Lower lobe of right lung (tissue), 2 donors: ENCODE measurements around the gene PFDN6. TPM values are rescaled to one million over a fixed set of nuclear protein-coding genes. Genes with fewer than 3 reads are reported as not detected.

ENCODE experiments used
- ATAC-seq, 2 donors: fragments of 200-7000 bp; cut with Tn5 transposase; one replicate each; pipeline ENCODE4 v1.9.1; 2020 to 2022; ENCODE audit warnings: mild to moderate bottlenecking in 2 of 2, moderate library complexity in 2 of 2
- DNase-seq: peaks from one replicate; pipeline ENCODE4 v3.0.0-alpha.2; 2020
- H3K27ac ChIP-seq: fragments of 200-600 bp; one replicate; pipeline ENCODE4 v1.8.0; 2022
- H3K27me3 ChIP-seq: fragments of 200-600 bp; one replicate; pipeline ENCODE4 v1.8.0; 2022; ENCODE audit warnings: low read depth
- H3K36me3 ChIP-seq: fragments of 200-600 bp; one replicate; pipeline ENCODE4 v1.8.0; 2022; ENCODE audit warnings: mild to moderate bottlenecking
- H3K4me1 ChIP-seq: fragments of 200-600 bp; one replicate; pipeline ENCODE4 v1.8.0; 2022
- H3K4me3 ChIP-seq: fragments of 200-600 bp; one replicate; pipeline ENCODE4 v1.8.0; 2022; ENCODE audit warnings: mild to moderate bottlenecking
- H3K9me3 ChIP-seq: fragments of 200-600 bp; one replicate; pipeline ENCODE4 v1.8.0; 2022
- CTCF ChIP-seq: fragments of 200-600 bp; IDR thresholded peaks from one replicate; pipeline ENCODE4 v1.8.0; 2022; ENCODE audit warnings: antibody characterized with exemption, mild to moderate bottlenecking
- intact Hi-C: fragments of 100-400 bp; cut with DNase I; formaldehyde crosslinking; loops from one replicate; pipeline ENCODE4 v1.11.0; 2022
- total RNA-seq: library from RNA; stranded (reverse); fragmentation: NEBNext Ultra II Directional; extraction: Animal tissue kit (Norgen Biotek cat#: 25700); gene quantifications from one replicate; pipeline ENCODE4 v1.2.1, GENCODE V29; 2021
- donor health status: DM: no; HTN: yes; CAD: no; lungs with severe emphysema.

The PFDN6 gene
- total RNA-seq, 1 donor from 2014 or later = 32.9 TPM

- intact Hi-C loops = no loop called here
- no peak for TF ChIP-seq CTCF
Observed at GRCh38 chr6:33296797-33297405, 7.5 kb downstream of the PFDN6 start.

GRCh38 chr6:33297406-33297955, 8.1 kb downstream of the PFDN6 start:
- H3K27ac ChIP-seq = peak overlapping the region; percentile 90
- no peak for TF ChIP-seq CTCF
- intact Hi-C loops = no loop called here
- peak; percentile 27 to 49 for ATAC-seq
- peak; percentile 80 for DNase-seq
- no peaks in the 10 kb centered on the region for H3K9me3 ChIP-seq
- H3K27me3 ChIP-seq = no peaks in the 10 kb centered on the region
- peaks cover 38% of the 10 kb centered on the region for H3K4me1 ChIP-seq
- H3K36me3 ChIP-seq = peaks cover 55% of the 10 kb centered on the region
- peak overlapping the region; percentile 70 for H3K4me3 ChIP-seq

More at GRCh38 chr6:33296797-33297405, 7.5 kb downstream of the PFDN6 start:
- Histone ChIP-seq H3K9me3 (no peaks in the 10 kb centered on the region), H3K36me3 (peaks cover 55% of the 10 kb centered on the region), H3K4me1 (peaks cover 38% of the 10 kb centered on the region), H3K27ac (peak overlapping the region; percentile 90), H3K4me3 (peak overlapping the region; percentile 70), H3K27me3 (no peaks in the 10 kb centered on the region)
- DNase-seq (no peak), ATAC-seq (no peak)

- ATAC-seq (peak; percentile 75 to 76), DNase-seq (peak; percentile 78)
- intact Hi-C loops = no loop called here
- peak overlapping the region; percentile 70 for H3K4me3 ChIP-seq
- peaks cover 38% of the 10 kb centered on the region for H3K4me1 ChIP-seq
- no peak for TF ChIP-seq CTCF
- peak overlapping the region; percentile 90 for H3K27ac ChIP-seq
- no peaks in the 10 kb centered on the region for H3K9me3 ChIP-seq
- H3K27me3 ChIP-seq = no peaks in the 10 kb centered on the region
- H3K36me3 ChIP-seq = peaks cover 55% of the 10 kb centered on the region
Observed at GRCh38 chr6:33297956-33298772, 8.8 kb downstream of the PFDN6 start.

GRCh38 chr6:33298773-33299236, 9.4 kb downstream of the PFDN6 start, which contains the start of gene RGL2:
Gene RGL2, minus strand, starts transcription at chr6:33298942. Its CDS starts 332 bp downstream, at chr6:33298610.
- peaks cover 55% of the 10 kb centered on the region for H3K36me3 ChIP-seq
- no peak for TF ChIP-seq CTCF
- no peaks in the 10 kb centered on the region for H3K9me3 ChIP-seq
- H3K4me3 ChIP-seq = peak within 1 kb of the TSS; percentile 70
- intact Hi-C loops = no loop called here
- H3K27ac ChIP-seq = peak within 1 kb of the TSS; percentile 90
- DNase-seq (peak; percentile 92), ATAC-seq (peak; percentile 83 to 89)
- H3K4me1 ChIP-seq = peaks cover 38% of the 10 kb centered on the region
- no peaks in the 10 kb centered on the region for H3K27me3 ChIP-seq

DNA sequence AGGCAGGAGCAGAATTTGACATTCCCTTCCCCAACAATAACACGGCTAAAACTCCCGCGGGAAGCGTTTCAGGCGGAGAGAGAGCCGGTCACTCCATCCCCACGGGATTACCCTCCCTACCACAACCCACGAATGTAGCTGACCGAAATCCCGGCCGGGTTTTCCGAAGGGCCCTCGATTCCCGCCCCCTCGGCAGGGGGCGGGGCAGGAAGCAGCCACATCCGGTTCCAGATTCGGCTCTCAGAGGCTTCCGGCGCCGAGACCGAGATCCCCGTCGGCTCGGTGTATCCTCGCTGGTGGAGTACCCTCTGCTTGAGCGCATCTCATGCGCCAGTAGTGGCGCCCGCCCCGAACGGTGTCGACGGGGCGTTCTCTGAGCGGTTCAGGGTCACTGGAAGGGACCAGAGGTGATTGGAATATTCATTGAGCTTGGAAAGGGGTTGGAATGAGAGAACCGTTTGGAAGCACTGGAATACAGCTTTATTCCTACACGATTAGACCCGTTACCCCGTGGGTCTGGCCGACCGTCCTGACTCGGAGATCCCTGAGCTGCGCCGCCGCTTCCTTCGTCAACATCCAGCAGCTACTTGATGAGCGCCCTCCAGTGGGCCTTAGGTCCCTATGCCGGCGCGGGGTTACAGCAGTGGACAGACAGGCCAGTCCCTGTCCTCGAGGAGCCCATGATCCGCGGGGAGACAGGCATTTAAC, 10.0 kb downstream of the PFDN6 start:
- peak; percentile 80 for TF ChIP-seq CTCF
- Histone ChIP-seq H3K36me3 (peaks cover 55% of the 10 kb centered on the region), H3K4me3 (peak overlapping the region; percentile 70), H3K4me1 (peaks cover 38% of the 10 kb centered on the region), H3K27ac (peak overlapping the region; percentile 90), H3K27me3 (no peaks in the 10 kb centered on the region), H3K9me3 (no peaks in the 10 kb centered on the region)
- ATAC-seq (peak; percentile 81 to 83), DNase-seq (peak; percentile 93)
- intact Hi-C loops = no loop called here
